ENCODE measurements around the gene ELK4. TPM values are rescaled to one million over a fixed set of nuclear protein-coding genes. Genes with fewer than 3 reads are reported as not detected.

Gene ELK4
- total RNA-seq, 4 donors from 2014 or later, result 18.0 to 33.9 (median 28.4) TPM

- no peak for DNase-seq
- 69 to 77% methylated on average over 3 of the region's 3 CpGs for WGBS, 2 donors
- Histone ChIP-seq H3K9me3 (no peaks in the 10 kb centered on the region), H3K4me1 (peaks cover 8 to 14% of the 10 kb centered on the region in 2 donors), H3K27ac (no peak overlapping the region), H3K4me3 (replicated peaks in 1 of 3) (no peak overlapping the region), H3K36me3 (no peaks in the 10 kb centered on the region), H3K27me3 (no peaks in the 10 kb centered on the region)
- no peak for TF ChIP-seq POLR2A (IDR thresholded peaks at IDR 0.05)
- TF ChIP-seq CTCF (IDR thresholded peaks at IDR 0.05), result no peak
- intact Hi-C loops (cut with DNase I), result no loop called here
Observed at GRCh38 chr1:205580923-205581180, 51.0 kb downstream of the ELK4 start.

DNA sequence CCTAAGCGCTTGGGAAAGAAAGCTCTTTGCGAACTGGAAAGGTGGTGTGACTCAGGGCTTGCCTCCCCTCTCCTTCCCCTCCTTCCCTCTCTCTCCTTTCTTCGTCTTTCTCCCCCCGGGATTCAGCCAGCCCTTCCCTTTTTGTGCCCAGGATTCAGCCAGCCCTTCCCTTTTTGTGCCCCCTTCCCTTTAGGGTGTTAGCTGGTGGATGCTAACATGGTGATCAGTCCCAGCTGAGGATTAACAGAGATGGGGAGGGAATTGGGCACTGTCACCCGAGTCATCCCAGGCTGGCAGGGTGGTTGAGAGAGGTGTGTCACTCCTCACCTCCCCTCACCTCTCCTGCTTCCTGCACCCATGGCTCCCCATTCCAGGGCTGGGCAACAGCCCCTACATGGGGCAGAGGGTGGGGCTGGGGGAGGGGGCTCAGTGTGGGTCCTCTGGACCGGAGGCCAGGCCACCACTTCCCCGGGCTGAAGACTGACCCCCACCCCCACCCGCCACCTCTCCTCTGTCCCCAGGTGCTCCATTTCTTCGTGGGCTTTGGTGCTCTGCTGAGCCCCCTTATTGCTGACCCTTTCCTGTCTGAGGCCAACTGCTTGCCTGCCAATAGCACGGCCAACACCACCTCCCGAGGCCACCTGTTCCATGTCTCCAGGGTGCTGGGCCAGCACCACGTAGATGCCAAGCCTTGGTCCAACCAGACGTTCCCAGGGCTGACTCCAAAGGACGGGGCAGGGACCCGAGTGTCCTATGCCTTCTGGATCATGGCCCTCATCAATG is 51.5 kb downstream of the ELK4 start:
- H3K4me1 ChIP-seq, result peaks cover 8 to 14% of the 10 kb centered on the region in 2 donors
- no peaks in the 10 kb centered on the region for H3K27me3 ChIP-seq
- intact Hi-C loops (cut with DNase I), result no loop called here
- TF ChIP-seq CTCF (IDR thresholded peaks at IDR 0.05) (no peak), POLR2A (IDR thresholded peaks at IDR 0.05) (no peak)
- H3K27ac ChIP-seq, result no peak overlapping the region
- no peak for DNase-seq
- WGBS, 2 donors, result 84 to 88% methylated on average over 14 to 15 of the region's 15 CpGs
- H3K9me3 ChIP-seq, result no peaks in the 10 kb centered on the region
- no peaks in the 10 kb centered on the region for H3K36me3 ChIP-seq
- H3K4me3 ChIP-seq (replicated peaks in 1 of 3), result no peak overlapping the region

GRCh38 chr1:205579711-205580110 is 52.1 kb downstream of the ELK4 start:
- DNase-seq, result no peak
- Histone ChIP-seq H3K27ac (no peak overlapping the region), H3K4me1 (peaks cover 8 to 14% of the 10 kb centered on the region in 2 donors), H3K27me3 (no peaks in the 10 kb centered on the region), H3K36me3 (no peaks in the 10 kb centered on the region), H3K9me3 (no peaks in the 10 kb centered on the region), H3K4me3 (replicated peaks in 1 of 3) (no peak overlapping the region)
- TF ChIP-seq CTCF (IDR thresholded peaks at IDR 0.05) (no peak), POLR2A (IDR thresholded peaks at IDR 0.05) (no peak)
- intact Hi-C loops (cut with DNase I), result no loop called here
- WGBS, 2 donors, result 90 to 96% methylated on average over 12 of the region's 12 CpGs

DNA sequence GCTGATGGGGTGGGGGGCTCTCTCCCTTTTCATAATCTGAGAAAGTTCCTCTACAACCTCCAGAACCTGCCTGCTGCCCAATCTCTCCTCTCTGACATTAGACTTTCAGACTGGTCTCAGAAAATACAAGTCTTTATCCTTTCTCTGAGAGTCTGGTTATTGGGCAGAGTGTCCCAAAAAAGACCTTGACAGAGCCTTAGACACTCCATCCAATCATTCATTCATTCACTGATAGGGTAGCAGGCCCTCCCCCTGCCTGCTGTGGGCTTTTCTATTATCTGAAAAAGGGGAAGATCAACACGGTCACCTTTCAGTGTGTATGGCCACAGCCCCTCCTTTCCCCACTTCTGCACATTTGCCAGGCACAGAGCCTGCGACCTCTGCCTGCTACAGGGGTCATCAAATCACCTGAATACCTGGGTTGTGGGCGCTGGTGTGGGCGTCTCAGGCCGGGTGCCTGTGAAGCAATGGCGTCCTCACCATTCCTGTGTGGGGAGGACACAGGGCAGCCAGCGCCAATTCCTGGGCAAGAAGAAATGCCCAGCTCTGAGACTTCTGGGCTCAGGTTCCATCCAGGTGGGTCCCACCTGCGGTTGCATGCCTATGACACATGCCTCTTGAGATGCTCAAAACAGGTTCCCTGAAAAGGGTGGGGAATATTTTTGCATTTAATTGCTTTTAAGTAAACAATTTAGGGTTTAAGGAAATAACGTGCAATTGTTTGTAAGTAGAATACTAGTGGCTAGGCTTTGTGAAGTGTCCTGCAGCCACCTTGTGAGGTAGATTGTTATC is 52.8 kb downstream of the ELK4 start:
- no peak for DNase-seq
- no peaks in the 10 kb centered on the region for H3K27me3 ChIP-seq
- H3K27ac ChIP-seq, result no peak overlapping the region
- H3K4me3 ChIP-seq (replicated peaks in 1 of 3), result no peak overlapping the region
- TF ChIP-seq POLR2A (IDR thresholded peaks at IDR 0.05) (no peak), CTCF (IDR thresholded peaks at IDR 0.05) (no peak)
- H3K9me3 ChIP-seq, result no peaks in the 10 kb centered on the region
- WGBS, 2 donors, result 73 to 77% methylated on average over 9 of the region's 9 CpGs
- no peaks in the 10 kb centered on the region for H3K36me3 ChIP-seq
- H3K4me1 ChIP-seq, result peaks cover 8 to 14% of the 10 kb centered on the region in 2 donors
- intact Hi-C loops (cut with DNase I), result no loop called here

All from thyroid gland (tissue), 4 donors.